Hepatocyte (in vitro differentiated cells): ENCODE data around the gene RNF32. TPM values are rescaled to one million over a fixed set of nuclear protein-coding genes. Genes with fewer than 3 reads are reported as not detected.

Source experiments
- DNase-seq: peaks from one replicate; pipeline ENCODE4 v3.0.0-alpha.2; 2016; ENCODE audit warnings: low spot score
- H2AFZ ChIP-seq: fragments of 200-600 bp; sonication (generic); 2 replicates; pipeline ENCODE4 v1.6.0; 2016; ENCODE audit warnings: antibody characterized with exemption, mild to moderate bottlenecking
- H3K27ac ChIP-seq: fragments of 200-600 bp; sonication (generic); 2 replicates; pipeline ENCODE4 v1.5.1; 2016; ENCODE audit warnings: mild to moderate bottlenecking
- H3K27me3 ChIP-seq: fragments of 200-600 bp; sonication (generic); 2 replicates; pipeline ENCODE4 v1.6.1; 2016
- H3K36me3 ChIP-seq: fragments of 200-600 bp; sonication (generic); replicated peaks from 2 replicates; pipeline ENCODE4 v1.5.1; 2016; ENCODE audit warnings: low read depth; ENCODE audit not compliant: insufficient read depth
- H3K4me1 ChIP-seq: fragments of 200-600 bp; sonication (generic); 2 replicates; pipeline ENCODE4 v1.5.1; 2016; ENCODE audit warnings: mild to moderate bottlenecking, moderate library complexity; ENCODE audit not compliant: insufficient read depth
- H3K4me2 ChIP-seq: fragments of 200-600 bp; sonication (generic); 2 replicates; pipeline ENCODE4 v1.6.0; 2016
- H3K4me3 ChIP-seq: fragments of 200-600 bp; sonication (generic); 2 replicates; pipeline ENCODE4 v1.5.1; 2016; ENCODE audit warnings: mild to moderate bottlenecking
- H3K79me2 ChIP-seq: fragments of 200-600 bp; sonication (generic); 2 replicates; pipeline ENCODE4 v1.6.0; 2017; ENCODE audit warnings: mild to moderate bottlenecking
- H3K9me2 ChIP-seq: fragments of 200-600 bp; sonication (generic); replicated peaks from 2 replicates; pipeline ENCODE4 v1.6.0; 2017; ENCODE audit warnings: mild to moderate bottlenecking; ENCODE audit not compliant: insufficient read depth
- H3K9me3 ChIP-seq: fragments of 200-600 bp; sonication (generic); 2 replicates; pipeline ENCODE4 v1.5.1; 2016; ENCODE audit warnings: low read depth, mild to moderate bottlenecking
- H4K20me1 ChIP-seq: fragments of 200-600 bp; sonication (generic); 2 replicates; pipeline ENCODE4 v1.6.0; 2016; ENCODE audit warnings: mild to moderate bottlenecking; ENCODE audit not compliant: insufficient read depth, poor library complexity, severe bottlenecking
- CTCF ChIP-seq: fragments of 200-600 bp; sonication (generic); IDR thresholded peaks from 2 replicates; pipeline ENCODE4 v1.5.1; 2016; ENCODE audit warnings: antibody characterized with exemption, mild to moderate bottlenecking; ENCODE audit not compliant: poor library complexity
- EZH2 ChIP-seq: fragments of 200-600 bp; sonication (generic); IDR thresholded peaks from 2 replicates; pipeline ENCODE4 v1.6.1; 2016; ENCODE audit warnings: antibody characterized with exemption, mild to moderate bottlenecking, borderline replicate concordance
- EZH2phosphoT487 ChIP-seq: fragments of 200-600 bp; sonication (generic); IDR thresholded peaks from one replicate; pipeline ENCODE4 v1.6.1; 2018; ENCODE audit warnings: antibody characterized with exemption, mild to moderate bottlenecking, low read depth, moderate library complexity; ENCODE audit not compliant: unreplicated experiment, severe bottlenecking
- WGBS: methylation state at CpG from one replicate; pipeline ENCODE4 v1.1.6; 2016; ENCODE audit warnings: low lambda C conversion rate; ENCODE audit errors: missing lambda C conversion rate; 5-methylcytosine and 5-hydroxymethylcytosine counted together
- polyA plus RNA-seq: library from polyadenylated mRNA; unstranded; fragments of >200 nt; fragmentation: Nextera tagmentation; extraction: Ambion mirVana; gene quantifications from 2 replicates; pipeline ENCODE4 v1.2.1, GENCODE V29; 2016
- total RNA-seq: library from RNA; depleted of rRNA; stranded (reverse); fragments of >200 nt; gene quantifications from 2 replicates; pipeline ENCODE4 v1.2.3, GENCODE V29; 2014

RNF32 gene
- total and polyA plus RNA-seq, 2 experiments from 2014 or later: 1.4 to 2.9 TPM

DNA sequence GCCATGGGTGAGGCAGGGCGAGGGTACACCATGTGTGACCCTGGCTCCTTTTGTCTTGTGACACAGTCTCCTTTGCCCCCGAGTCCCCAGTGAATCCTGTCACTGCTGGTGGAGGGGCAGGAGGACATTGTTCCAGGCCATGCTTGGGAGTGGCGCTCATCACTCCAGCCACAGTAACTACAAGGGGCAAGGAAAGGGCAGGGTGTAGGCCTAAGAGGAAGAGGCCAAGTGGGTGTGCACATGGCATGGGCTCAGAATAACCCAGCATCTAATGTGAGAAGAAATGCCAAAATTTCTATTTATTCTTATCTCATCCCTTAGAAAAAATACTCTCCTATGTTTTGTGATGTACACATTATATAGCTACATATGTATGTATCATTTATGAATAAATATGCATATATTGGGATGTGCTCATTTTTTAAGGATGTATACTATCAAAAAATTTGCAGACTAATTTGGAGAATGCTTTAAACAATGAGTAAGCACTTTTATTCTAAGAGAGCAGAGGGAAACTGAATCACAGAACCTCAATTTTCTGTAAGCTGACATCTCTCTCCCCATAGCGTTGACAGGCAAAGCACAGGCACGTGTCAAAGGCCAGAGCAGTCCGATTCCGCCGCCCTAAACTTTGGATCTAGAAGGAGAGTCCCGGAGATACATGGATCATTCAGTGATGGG, 36.9 kb downstream of the RNF32 start:
- DNase-seq: no peak
- 95% methylated on average over 9 of the region's 9 CpGs for WGBS
- Histone ChIP-seq H2AFZ (no peak overlapping the region), H3K9me2 (no peaks in the 10 kb centered on the region), H3K4me1 (no peaks in the 10 kb centered on the region), H4K20me1 (no peaks in the 10 kb centered on the region), H3K79me2 (no peaks in the 10 kb centered on the region), H3K9me3 (no peaks in the 10 kb centered on the region), H3K4me3 (no peak overlapping the region), H3K27ac (no peak overlapping the region), H3K36me3 (no peaks in the 10 kb centered on the region), H3K27me3 (no peaks in the 10 kb centered on the region), H3K4me2 (no peak overlapping the region)
- TF ChIP-seq CTCF: no peak

- H3K9me2 ChIP-seq: no peaks in the 10 kb centered on the region
- H2AFZ ChIP-seq: no peak overlapping the region
- no peaks in the 10 kb centered on the region for H3K27me3 ChIP-seq
- 72% methylated on average over 1 of the region's 1 CpG for WGBS
- no peaks in the 10 kb centered on the region for H3K79me2 ChIP-seq
- no peaks in the 10 kb centered on the region for H3K36me3 ChIP-seq
- H3K4me3 ChIP-seq: no peak overlapping the region
- H3K4me1 ChIP-seq: no peaks in the 10 kb centered on the region
- H3K9me3 ChIP-seq: no peaks in the 10 kb centered on the region
- TF ChIP-seq EZH2 (no peak), CTCF (no peak), EZH2phosphoT487 (no peak)
- H3K27ac ChIP-seq: no peak overlapping the region
- H4K20me1 ChIP-seq: no peaks in the 10 kb centered on the region
- no peak overlapping the region for H3K4me2 ChIP-seq
- DNase-seq: no peak
Observed at GRCh38 chr7:156680281-156680680, 39.7 kb downstream of the RNF32 start.

GRCh38 chr7:156682928-156683327, 42.4 kb downstream of the RNF32 start:
- H3K4me2 ChIP-seq: no peak overlapping the region
- 94% methylated on average over 2 of the region's 2 CpGs for WGBS
- H3K4me1 ChIP-seq: no peaks in the 10 kb centered on the region
- H3K9me3 ChIP-seq: no peaks in the 10 kb centered on the region
- no peaks in the 10 kb centered on the region for H4K20me1 ChIP-seq
- no peak for DNase-seq
- no peaks in the 10 kb centered on the region for H3K79me2 ChIP-seq
- no peak overlapping the region for H3K27ac ChIP-seq
- H3K36me3 ChIP-seq: no peaks in the 10 kb centered on the region
- H3K4me3 ChIP-seq: no peak overlapping the region
- TF ChIP-seq EZH2phosphoT487 (no peak), EZH2 (no peak), CTCF (no peak)
- H2AFZ ChIP-seq: no peak overlapping the region
- H3K27me3 ChIP-seq: no peaks in the 10 kb centered on the region
- no peaks in the 10 kb centered on the region for H3K9me2 ChIP-seq

GRCh38 chr7:156684251-156684650, 43.7 kb downstream of the RNF32 start:
- H3K9me3 ChIP-seq: no peaks in the 10 kb centered on the region
- WGBS: 89% methylated on average over 9 of the region's 10 CpGs
- H3K27me3 ChIP-seq: no peaks in the 10 kb centered on the region
- H3K4me2 ChIP-seq: no peak overlapping the region
- no peaks in the 10 kb centered on the region for H4K20me1 ChIP-seq
- no peaks in the 10 kb centered on the region for H3K4me1 ChIP-seq
- no peaks in the 10 kb centered on the region for H3K9me2 ChIP-seq
- no peaks in the 10 kb centered on the region for H3K36me3 ChIP-seq
- DNase-seq: no peak
- no peaks in the 10 kb centered on the region for H3K79me2 ChIP-seq
- no peak overlapping the region for H2AFZ ChIP-seq
- TF ChIP-seq EZH2phosphoT487: no peak
- no peak overlapping the region for H3K27ac ChIP-seq
- no peak overlapping the region for H3K4me3 ChIP-seq
